ENCODE results near the gene HMCN2. TPM values are rescaled to one million over a fixed set of nuclear protein-coding genes. Genes with fewer than 3 reads are reported as not detected.

HMCN2 gene
- total RNA-seq, 1 experiment from 2014 or later = 5.6 TPM

- TF ChIP-seq E2F1 (CRISPR knock-in tag; IDR thresholded peaks at IDR 0.05) (no peak), NFYB (CRISPR knock-in tag; conservative IDR thresholded peaks at IDR 0.05; ENCODE audit: low read depth) (no peak), JUN (CRISPR knock-in tag; IDR thresholded peaks at IDR 0.05) (no peak), EMX1 (CRISPR knock-in tag; IDR thresholded peaks at IDR 0.05) (no peak)
- TF ChIP-seq, protein P1, sequence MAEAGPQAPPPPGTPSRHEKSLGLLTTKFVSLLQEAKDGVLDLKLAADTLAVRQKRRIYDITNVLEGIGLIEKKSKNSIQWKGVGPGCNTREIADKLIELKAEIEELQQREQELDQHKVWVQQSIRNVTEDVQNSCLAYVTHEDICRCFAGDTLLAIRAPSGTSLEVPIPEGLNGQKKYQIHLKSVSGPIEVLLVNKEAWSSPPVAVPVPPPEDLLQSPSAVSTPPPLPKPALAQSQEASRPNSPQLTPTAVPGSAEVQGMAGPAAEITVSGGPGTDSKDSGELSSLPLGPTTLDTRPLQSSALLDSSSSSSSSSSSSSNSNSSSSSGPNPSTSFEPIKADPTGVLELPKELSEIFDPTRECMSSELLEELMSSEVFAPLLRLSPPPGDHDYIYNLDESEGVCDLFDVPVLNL (CRISPR knock-in tag; IDR thresholded peaks at IDR 0.05; ENCODE audit: borderline replicate concordance, low read depth) = no peak
- TF ChIP-seq, protein P2, sequence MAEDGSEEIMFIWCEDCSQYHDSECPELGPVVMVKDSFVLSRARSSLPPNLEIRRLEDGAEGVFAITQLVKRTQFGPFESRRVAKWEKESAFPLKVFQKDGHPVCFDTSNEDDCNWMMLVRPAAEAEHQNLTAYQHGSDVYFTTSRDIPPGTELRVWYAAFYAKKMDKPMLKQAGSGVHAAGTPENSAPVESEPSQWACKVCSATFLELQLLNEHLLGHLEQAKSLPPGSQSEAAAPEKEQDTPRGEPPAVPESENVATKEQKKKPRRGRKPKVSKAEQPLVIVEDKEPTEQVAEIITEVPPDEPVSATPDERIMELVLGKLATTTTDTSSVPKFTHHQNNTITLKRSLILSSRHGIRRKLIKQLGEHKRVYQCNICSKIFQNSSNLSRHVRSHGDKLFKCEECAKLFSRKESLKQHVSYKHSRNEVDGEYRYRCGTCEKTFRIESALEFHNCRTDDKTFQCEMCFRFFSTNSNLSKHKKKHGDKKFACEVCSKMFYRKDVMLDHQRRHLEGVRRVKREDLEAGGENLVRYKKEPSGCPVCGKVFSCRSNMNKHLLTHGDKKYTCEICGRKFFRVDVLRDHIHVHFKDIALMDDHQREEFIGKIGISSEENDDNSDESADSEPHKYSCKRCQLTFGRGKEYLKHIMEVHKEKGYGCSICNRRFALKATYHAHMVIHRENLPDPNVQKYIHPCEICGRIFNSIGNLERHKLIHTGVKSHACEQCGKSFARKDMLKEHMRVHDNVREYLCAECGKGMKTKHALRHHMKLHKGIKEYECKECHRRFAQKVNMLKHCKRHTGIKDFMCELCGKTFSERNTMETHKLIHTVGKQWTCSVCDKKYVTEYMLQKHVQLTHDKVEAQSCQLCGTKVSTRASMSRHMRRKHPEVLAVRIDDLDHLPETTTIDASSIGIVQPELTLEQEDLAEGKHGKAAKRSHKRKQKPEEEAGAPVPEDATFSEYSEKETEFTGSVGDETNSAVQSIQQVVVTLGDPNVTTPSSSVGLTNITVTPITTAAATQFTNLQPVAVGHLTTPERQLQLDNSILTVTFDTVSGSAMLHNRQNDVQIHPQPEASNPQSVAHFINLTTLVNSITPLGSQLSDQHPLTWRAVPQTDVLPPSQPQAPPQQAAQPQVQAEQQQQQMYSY (CRISPR knock-in tag; IDR thresholded peaks at IDR 0.05) = no peak
These were observed 21.3 kb downstream of the HMCN2 start (continued) for GRCh38 chr9:130286781-130287428.

GRCh38 chr9:130287736-130288135, 22.2 kb downstream of the HMCN2 start:
- H3K9me3 Mint-ChIP-seq = no peaks in the 10 kb centered on the region
- POLR2A ChIA-PET = no interaction called here
- TF ChIP-seq, protein P3, sequence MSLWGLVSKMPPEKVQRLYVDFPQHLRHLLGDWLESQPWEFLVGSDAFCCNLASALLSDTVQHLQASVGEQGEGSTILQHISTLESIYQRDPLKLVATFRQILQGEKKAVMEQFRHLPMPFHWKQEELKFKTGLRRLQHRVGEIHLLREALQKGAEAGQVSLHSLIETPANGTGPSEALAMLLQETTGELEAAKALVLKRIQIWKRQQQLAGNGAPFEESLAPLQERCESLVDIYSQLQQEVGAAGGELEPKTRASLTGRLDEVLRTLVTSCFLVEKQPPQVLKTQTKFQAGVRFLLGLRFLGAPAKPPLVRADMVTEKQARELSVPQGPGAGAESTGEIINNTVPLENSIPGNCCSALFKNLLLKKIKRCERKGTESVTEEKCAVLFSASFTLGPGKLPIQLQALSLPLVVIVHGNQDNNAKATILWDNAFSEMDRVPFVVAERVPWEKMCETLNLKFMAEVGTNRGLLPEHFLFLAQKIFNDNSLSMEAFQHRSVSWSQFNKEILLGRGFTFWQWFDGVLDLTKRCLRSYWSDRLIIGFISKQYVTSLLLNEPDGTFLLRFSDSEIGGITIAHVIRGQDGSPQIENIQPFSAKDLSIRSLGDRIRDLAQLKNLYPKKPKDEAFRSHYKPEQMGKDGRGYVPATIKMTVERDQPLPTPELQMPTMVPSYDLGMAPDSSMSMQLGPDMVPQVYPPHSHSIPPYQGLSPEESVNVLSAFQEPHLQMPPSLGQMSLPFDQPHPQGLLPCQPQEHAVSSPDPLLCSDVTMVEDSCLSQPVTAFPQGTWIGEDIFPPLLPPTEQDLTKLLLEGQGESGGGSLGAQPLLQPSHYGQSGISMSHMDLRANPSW (CRISPR knock-in tag; conservative IDR thresholded peaks at IDR 0.05; ENCODE audit: low read depth) = no peak
- TF ChIP-seq TEAD4 (CRISPR knock-in tag; IDR thresholded peaks at IDR 0.05) (no peak), E2F1 (CRISPR knock-in tag; IDR thresholded peaks at IDR 0.05) (no peak), ZNF138 (CRISPR knock-in tag; conservative IDR thresholded peaks at IDR 0.05) (no peak), RORB (CRISPR knock-in tag; IDR thresholded peaks at IDR 0.05) (no peak), GRHL2 (CRISPR knock-in tag; IDR thresholded peaks at IDR 0.05; ENCODE audit: insufficient replicate concordance, severe bottlenecking) (no peak), NFYB (CRISPR knock-in tag; conservative IDR thresholded peaks at IDR 0.05; ENCODE audit: low read depth) (no peak), IRF1 (CRISPR knock-in tag; IDR thresholded peaks at IDR 0.05) (no peak), USF2 (CRISPR knock-in tag; IDR thresholded peaks at IDR 0.05) (no peak), ZNF232 (CRISPR knock-in tag; IDR thresholded peaks at IDR 0.05) (no peak), NR2C2 (CRISPR knock-in tag; IDR thresholded peaks at IDR 0.05) (no peak)
- TF ChIP-seq, protein P4, sequence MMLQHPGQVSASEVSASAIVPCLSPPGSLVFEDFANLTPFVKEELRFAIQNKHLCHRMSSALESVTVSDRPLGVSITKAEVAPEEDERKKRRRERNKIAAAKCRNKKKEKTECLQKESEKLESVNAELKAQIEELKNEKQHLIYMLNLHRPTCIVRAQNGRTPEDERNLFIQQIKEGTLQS (CRISPR knock-in tag; conservative IDR thresholded peaks at IDR 0.05) = no peak
- TF ChIP-seq, protein P5, sequence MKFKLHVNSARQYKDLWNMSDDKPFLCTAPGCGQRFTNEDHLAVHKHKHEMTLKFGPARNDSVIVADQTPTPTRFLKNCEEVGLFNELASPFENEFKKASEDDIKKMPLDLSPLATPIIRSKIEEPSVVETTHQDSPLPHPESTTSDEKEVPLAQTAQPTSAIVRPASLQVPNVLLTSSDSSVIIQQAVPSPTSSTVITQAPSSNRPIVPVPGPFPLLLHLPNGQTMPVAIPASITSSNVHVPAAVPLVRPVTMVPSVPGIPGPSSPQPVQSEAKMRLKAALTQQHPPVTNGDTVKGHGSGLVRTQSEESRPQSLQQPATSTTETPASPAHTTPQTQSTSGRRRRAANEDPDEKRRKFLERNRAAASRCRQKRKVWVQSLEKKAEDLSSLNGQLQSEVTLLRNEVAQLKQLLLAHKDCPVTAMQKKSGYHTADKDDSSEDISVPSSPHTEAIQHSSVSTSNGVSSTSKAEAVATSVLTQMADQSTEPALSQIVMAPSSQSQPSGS (CRISPR knock-in tag; IDR thresholded peaks at IDR 0.05; ENCODE audit: borderline replicate concordance, low read depth) = no peak
- ATAC-seq (no peak), DNase-seq (ENCODE audit: low spot score) (no peak)
- CTCF ChIA-PET = interaction anchor here (0.6 to 2.9 kb wide), 5 partner anchors 27 to 52 kb away, joined by 3 to 12 read pairs (median 6); no protein-coding TSS in a partner anchor
- peaks cover 9% of the 10 kb centered on the region for H3K4me1 Mint-ChIP-seq
- peak overlapping the region; percentile 55 for H3K27ac Mint-ChIP-seq
- no peaks in the 10 kb centered on the region for H3K27me3 Mint-ChIP-seq (ENCODE audit: low read depth)
- no peak overlapping the region for H3K4me3 Mint-ChIP-seq
- H3K36me3 Mint-ChIP-seq = no peaks in the 10 kb centered on the region

All from WTC11 (cell line).